Esophagus muscularis mucosa (tissue), 4 donors: ENCODE data around the gene SYNE1. TPM values are rescaled to one million over a fixed set of nuclear protein-coding genes. Genes with fewer than 3 reads are reported as not detected.

Source experiments
- DNase-seq: peaks from one replicate; pipeline ENCODE4 v3.0.0-alpha.2; 2017; ENCODE audit errors: extremely low spot score
- H3K27ac ChIP-seq, 4 donors: fragments of 200-600 bp; sonication (generic); replicated peaks in 1 of 4; 1 replicate in 3 of 4; 2 replicates in 1 of 4; pipeline ENCODE4 v1.5.1; 2016 to 2019; ENCODE audit warnings: mild to moderate bottlenecking in 1 of 4
- H3K27me3 ChIP-seq, 4 donors: fragments of 200-600 bp; sonication (generic); one replicate each; pipeline versions ENCODE4 v1.5.1 to v1.6.0; 2016 to 2019
- H3K36me3 ChIP-seq, 4 donors: fragments of 200-600 bp; sonication (generic); one replicate each; pipeline ENCODE4 v1.5.1; 2016 to 2019
- H3K4me1 ChIP-seq, 4 donors: fragments of 200-600 bp; sonication (generic); one replicate each; pipeline ENCODE4 v1.5.1; 2016 to 2019
- H3K4me3 ChIP-seq, 4 donors: fragments of 200-600 bp; sonication (generic); 1 replicate in 2 of 4; 2 replicates in 2 of 4; pipeline ENCODE4 v1.5.1; 2016 to 2019; ENCODE audit warnings: mild to moderate bottlenecking in 4 of 4, moderate library complexity in 1 of 4
- H3K9me3 ChIP-seq, 4 donors: fragments of 200-600 bp; sonication (generic); 1 replicate in 3 of 4; 2 replicates in 1 of 4; pipeline ENCODE4 v1.5.1; 2016 to 2019
- EP300 ChIP-seq: sonication (generic); formaldehyde crosslinking; IDR thresholded peaks from one replicate; pipeline ENCODE4 v1.6.1; 2017; ENCODE audit warnings: antibody characterized with exemption
- POLR2A ChIP-seq: fragments of 450-650 bp; IDR thresholded peaks from one replicate; pipeline ENCODE4 v1.6.1; 2017; ENCODE audit warnings: antibody characterized with exemption, moderate library complexity, mild to moderate bottlenecking, low read depth
- POLR2AphosphoS5 ChIP-seq, 2 donors: sonication (generic); formaldehyde crosslinking; IDR thresholded peaks; one replicate each; pipeline ENCODE4 v1.6.1; 2017; ENCODE audit warnings: antibody characterized with exemption in 2 of 2
- WGBS: methylation state at CpG from one replicate; pipeline ENCODE4 v1.1.5; 2018; 5-methylcytosine and 5-hydroxymethylcytosine counted together
- intact Hi-C: fragments of 100-400 bp; cut with DNase I; formaldehyde crosslinking; loops from one replicate; pipeline ENCODE4 v1.15.1; 2023
- total RNA-seq, 4 donors: library from RNA; depleted of rRNA; stranded (reverse); fragments of >200 nt; gene quantifications; one replicate each; pipeline versions ENCODE4 v1.1.0 to v1.2.1, GENCODE V29; 2016
- TF ChIP-seq, protein P1 (sequence below), 3 experiments: fragments of 200-600 bp in 2 of 3; fragments of 450-650 bp in 1 of 3; sonication (generic) in 2 of 3; IDR thresholded peaks; one replicate each; pipeline ENCODE4 v1.5.1; 2017 to 2019; ENCODE audit warnings: antibody characterized with exemption in 3 of 3, mild to moderate bottlenecking in 2 of 3, moderate library complexity in 1 of 3

SYNE1 gene
- total RNA-seq, 4 donors from 2014 or later, result 151 to 196 (median 170) TPM

DNA sequence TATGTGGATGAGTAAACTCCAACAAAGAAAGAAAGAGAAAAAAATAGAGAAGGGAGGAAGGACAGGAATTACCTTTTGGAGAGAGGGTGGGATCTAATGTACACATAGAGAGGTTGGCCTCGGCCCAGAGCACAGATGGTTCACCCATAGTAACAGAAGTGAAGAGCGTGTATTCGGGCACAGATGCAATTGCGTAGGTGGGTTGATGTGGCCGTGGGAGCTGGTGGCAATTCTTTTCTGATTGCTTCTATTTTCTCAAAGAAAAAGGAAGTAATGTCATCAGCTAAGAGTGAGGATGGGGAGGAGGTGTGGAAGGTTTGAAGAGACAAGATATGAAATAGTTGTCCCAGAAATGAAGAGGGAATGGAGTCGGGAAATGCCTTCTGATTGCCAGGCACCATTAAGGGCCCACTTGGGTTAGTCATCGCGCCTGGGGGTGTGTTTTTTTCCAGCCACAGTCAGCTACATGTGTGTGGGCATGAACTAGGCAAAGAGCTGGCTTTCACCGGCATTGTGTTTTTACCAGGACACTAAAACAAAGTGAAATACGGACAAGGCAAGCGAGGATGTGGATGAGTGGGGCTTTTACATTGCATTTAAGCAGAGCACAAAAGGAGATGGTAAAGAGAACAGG is 158.7 kb downstream of the SYNE1 start:
- intact Hi-C loops, result no loop called here
- no peaks in the 10 kb centered on the region for H3K9me3 ChIP-seq
- no peak for DNase-seq
- no peaks in the 10 kb centered on the region for H3K4me1 ChIP-seq
- peaks cover 0 to 7% (median 3%) of the 10 kb centered on the region in 4 donors for H3K36me3 ChIP-seq
- 95% methylated on average over 11 of the region's 11 CpGs for WGBS
- H3K4me3 ChIP-seq, result no peak overlapping the region
- TF ChIP-seq, protein P1, sequence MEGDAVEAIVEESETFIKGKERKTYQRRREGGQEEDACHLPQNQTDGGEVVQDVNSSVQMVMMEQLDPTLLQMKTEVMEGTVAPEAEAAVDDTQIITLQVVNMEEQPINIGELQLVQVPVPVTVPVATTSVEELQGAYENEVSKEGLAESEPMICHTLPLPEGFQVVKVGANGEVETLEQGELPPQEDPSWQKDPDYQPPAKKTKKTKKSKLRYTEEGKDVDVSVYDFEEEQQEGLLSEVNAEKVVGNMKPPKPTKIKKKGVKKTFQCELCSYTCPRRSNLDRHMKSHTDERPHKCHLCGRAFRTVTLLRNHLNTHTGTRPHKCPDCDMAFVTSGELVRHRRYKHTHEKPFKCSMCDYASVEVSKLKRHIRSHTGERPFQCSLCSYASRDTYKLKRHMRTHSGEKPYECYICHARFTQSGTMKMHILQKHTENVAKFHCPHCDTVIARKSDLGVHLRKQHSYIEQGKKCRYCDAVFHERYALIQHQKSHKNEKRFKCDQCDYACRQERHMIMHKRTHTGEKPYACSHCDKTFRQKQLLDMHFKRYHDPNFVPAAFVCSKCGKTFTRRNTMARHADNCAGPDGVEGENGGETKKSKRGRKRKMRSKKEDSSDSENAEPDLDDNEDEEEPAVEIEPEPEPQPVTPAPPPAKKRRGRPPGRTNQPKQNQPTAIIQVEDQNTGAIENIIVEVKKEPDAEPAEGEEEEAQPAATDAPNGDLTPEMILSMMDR (IDR thresholded peaks at IDR 0.05), result no peak
- no peak for TF ChIP-seq POLR2A
- no peak for TF ChIP-seq POLR2AphosphoS5 (IDR thresholded peaks at IDR 0.05)
- TF ChIP-seq EP300, result no peak
- H3K27ac ChIP-seq, result no peak overlapping the region
- H3K27me3 ChIP-seq, result no peaks in the 10 kb centered on the region

DNA sequence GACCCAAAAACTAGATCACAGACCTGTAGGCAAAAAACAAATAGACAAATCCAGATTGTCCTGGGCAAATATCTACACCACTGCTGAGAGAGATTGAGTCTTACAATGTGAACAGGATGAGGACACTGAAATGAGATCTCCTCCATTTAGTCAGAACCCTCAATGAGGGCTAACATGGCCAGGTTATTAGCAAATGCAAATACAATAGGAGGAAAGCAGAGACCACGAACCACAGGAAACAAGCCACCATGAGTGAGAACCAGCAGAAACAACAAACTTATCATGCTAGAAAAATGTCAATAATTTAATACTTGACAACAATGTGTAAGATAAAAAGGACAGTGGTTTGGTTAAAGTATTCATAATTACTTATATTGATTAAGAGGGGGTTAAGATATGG is 162.8 kb downstream of the SYNE1 start:
- H3K27me3 ChIP-seq, result no peaks in the 10 kb centered on the region
- H3K27ac ChIP-seq, result no peak overlapping the region
- no peak overlapping the region for H3K4me3 ChIP-seq
- H3K9me3 ChIP-seq, result no peaks in the 10 kb centered on the region
- intact Hi-C loops, result no loop called here
- H3K36me3 ChIP-seq, result peaks cover 0 to 13% (median 0%) of the 10 kb centered on the region in 4 donors
- peaks cover 0 to 10% (median 5%) of the 10 kb centered on the region in 4 donors for H3K4me1 ChIP-seq
- DNase-seq, result no peak
- WGBS, result 74% methylated on average over 1 of the region's 1 CpG
- TF ChIP-seq EP300 (no peak), POLR2A (no peak), POLR2AphosphoS5 (IDR thresholded peaks at IDR 0.05) (no peak)
- TF ChIP-seq, protein P1 (IDR thresholded peaks at IDR 0.05), result no peak

DNA sequence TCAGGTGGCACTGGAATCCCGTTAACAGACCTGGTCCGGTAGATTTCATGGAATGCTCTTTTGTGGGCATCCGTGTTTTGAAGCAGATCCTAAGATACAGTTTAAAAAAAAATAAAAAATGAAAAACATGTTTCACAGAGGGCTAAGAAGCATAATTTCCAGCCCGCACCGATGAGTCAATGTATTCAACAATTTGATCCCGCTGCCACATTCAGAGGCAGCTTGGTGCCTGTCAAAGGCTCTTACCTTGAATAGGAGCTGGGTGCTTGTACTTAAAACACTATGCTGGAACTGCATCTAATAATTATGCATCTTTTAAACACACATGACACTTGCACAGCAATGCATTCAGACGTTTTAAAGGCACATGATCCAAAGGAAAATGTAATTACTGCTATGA is 164.8 kb downstream of the SYNE1 start:
- intact Hi-C loops, result no loop called here
- Histone ChIP-seq H3K4me3 (peak overlapping the region; percentile 35 to 51 (median 46)), H3K27me3 (no peaks in the 10 kb centered on the region), H3K27ac (peak overlapping the region in 1 of 4 donors; percentile 51), H3K9me3 (no peaks in the 10 kb centered on the region), H3K36me3 (peaks cover 0 to 9% (median 0%) of the 10 kb centered on the region in 4 donors), H3K4me1 (peaks cover 0 to 10% (median 5%) of the 10 kb centered on the region in 4 donors)
- 73% methylated on average over 7 of the region's 7 CpGs for WGBS
- no peak for DNase-seq
- TF ChIP-seq, protein P1 (IDR thresholded peaks at IDR 0.05), result no peak
- no peak for TF ChIP-seq POLR2AphosphoS5 (IDR thresholded peaks at IDR 0.05)

DNA sequence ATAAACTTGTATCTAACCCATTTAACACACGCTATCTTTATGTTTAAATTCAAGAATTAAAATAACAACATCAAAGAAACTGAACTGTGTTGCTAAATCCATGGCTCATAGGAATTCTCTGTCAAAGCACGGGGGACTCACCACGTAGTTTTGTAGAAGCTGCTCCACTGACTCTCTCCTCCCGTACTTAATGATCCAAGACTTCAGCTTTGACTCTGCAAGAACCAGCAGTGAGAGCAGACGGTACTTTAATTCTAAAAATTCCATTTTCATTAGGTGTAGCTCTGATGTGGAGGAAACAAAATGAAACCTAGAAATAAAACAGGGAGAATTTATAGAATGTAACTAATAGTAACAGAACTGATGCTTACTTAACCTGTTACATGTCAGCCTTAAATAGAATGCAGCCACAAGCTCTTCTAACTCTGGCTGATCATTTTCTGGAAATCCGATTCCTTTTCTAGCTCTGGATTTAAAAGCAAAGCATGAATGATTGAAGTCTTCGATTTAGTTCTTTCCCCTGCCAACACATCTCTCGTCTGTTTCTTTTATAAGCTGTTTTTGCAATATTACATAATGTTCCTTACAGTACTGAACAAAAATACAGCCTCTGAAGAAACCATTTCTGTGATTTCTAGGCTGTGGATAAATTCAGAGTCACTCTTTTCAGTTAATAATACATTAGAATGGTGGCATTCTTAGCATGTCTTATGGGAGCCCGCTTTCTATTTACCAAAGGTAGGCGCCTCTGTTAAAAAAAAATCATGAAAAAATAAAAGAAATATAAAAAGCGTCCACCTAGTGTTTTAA is 165.5 kb downstream of the SYNE1 start:
- peak overlapping the region; percentile 35 to 51 (median 46) for H3K4me3 ChIP-seq
- H3K27me3 ChIP-seq, result no peaks in the 10 kb centered on the region
- 45% methylated on average over 11 of the region's 11 CpGs for WGBS
- intact Hi-C loops, result no loop called here
- TF ChIP-seq POLR2AphosphoS5 (IDR thresholded peaks at IDR 0.05) (no peak), EP300 (no peak), POLR2A (no peak)
- TF ChIP-seq, protein P1 (IDR thresholded peaks at IDR 0.05), result no peak
- peaks cover 0 to 9% (median 0%) of the 10 kb centered on the region in 4 donors for H3K36me3 ChIP-seq
- H3K4me1 ChIP-seq, result peaks cover 0 to 10% (median 5%) of the 10 kb centered on the region in 4 donors
- no peaks in the 10 kb centered on the region for H3K9me3 ChIP-seq
- DNase-seq, result no peak
- peak overlapping the region; percentile 14 to 51 (median 36) for H3K27ac ChIP-seq
